CD8-positive, alpha-beta memory T cell (primary cell): ENCODE data around the gene EHBP1L1. TPM values are rescaled to one million over a fixed set of nuclear protein-coding genes. Genes with fewer than 3 reads are reported as not detected.
A peak's percentile ranks its signal among the peaks of the same experiment; 100 is the strongest.

Source experiments
- CTCF ChIA-PET: fragments of 350-600 bp; sonication (Branson Sonifier 250); formaldehyde crosslinking; loops from one replicate; lab custom pipeline; 2021; ENCODE audit warnings: antibody characterized with exemption; lab: Charles Lee
- POLR2A ChIA-PET: fragments of 350-600 bp; sonication (Branson Sonifier 250); formaldehyde crosslinking; loops from one replicate; lab custom pipeline; 2021; ENCODE audit warnings: antibody characterized with exemption; lab: Charles Lee
- DNase-seq, 5 donors: peaks; one replicate each; pipeline versions ENCODE4 v3.0.0 to v3.0.0-alpha.2; 2020 to 2022; ENCODE audit warnings: mixed read lengths in 1 of 5
- H3K27ac ChIP-seq: one replicate; pipeline ENCODE4 v1.7.0; 2013; ENCODE audit warnings: low read depth, mild to moderate bottlenecking, low read length, moderate library complexity
- H3K27me3 ChIP-seq: 2 replicates; pipeline ENCODE4 v1.7.0; 2013; ENCODE audit warnings: low read length, mild to moderate bottlenecking; ENCODE audit not compliant: insufficient read depth, poor library complexity, severe bottlenecking
- H3K36me3 ChIP-seq: 2 replicates; pipeline ENCODE4 v1.7.0; 2013; ENCODE audit warnings: mild to moderate bottlenecking, low read length, moderate library complexity; ENCODE audit not compliant: insufficient read depth
- H3K4me1 ChIP-seq: 2 replicates; pipeline ENCODE4 v1.7.0; 2013; ENCODE audit warnings: mild to moderate bottlenecking, low read length, moderate library complexity; ENCODE audit not compliant: insufficient read depth
- H3K4me3 ChIP-seq: 2 replicates; pipeline ENCODE4 v1.7.0; 2013; ENCODE audit warnings: mild to moderate bottlenecking, low read length
- H3K9me3 ChIP-seq: 2 replicates; pipeline ENCODE4 v1.7.0; 2013; ENCODE audit warnings: mild to moderate bottlenecking, low read length
- H3K27ac Mint-ChIP-seq, 8 donors: one replicate each; pipeline ENCODE4 v1.8.0; 2020 to 2021; ENCODE audit warnings: mixed read lengths in 8 of 8, mild to moderate bottlenecking in 6 of 8, inconsistent platforms in 3 of 8, moderate library complexity in 3 of 8
- H3K27me3 Mint-ChIP-seq, 2 donors: one replicate each; pipeline ENCODE4 v1.8.0; 2020 to 2021; ENCODE audit warnings: mixed read lengths in 2 of 2, mild to moderate bottlenecking in 1 of 2, moderate library complexity in 1 of 2
- H3K36me3 Mint-ChIP-seq, 3 donors: one replicate each; pipeline ENCODE4 v1.8.0; 2020 to 2021; ENCODE audit warnings: mixed read lengths in 3 of 3, inconsistent platforms in 1 of 3, mild to moderate bottlenecking in 1 of 3
- H3K4me1 Mint-ChIP-seq, 3 donors: one replicate each; pipeline ENCODE4 v1.8.0; 2020 to 2021; ENCODE audit warnings: mixed read lengths in 3 of 3, inconsistent platforms in 1 of 3, mild to moderate bottlenecking in 1 of 3
- H3K4me3 Mint-ChIP-seq, 7 donors: one replicate each; pipeline ENCODE4 v1.8.0; 2020 to 2021; ENCODE audit warnings: mixed read lengths in 7 of 7, mild to moderate bottlenecking in 6 of 7, moderate library complexity in 4 of 7, inconsistent platforms in 2 of 7
- H3K9me3 Mint-ChIP-seq, 5 donors: one replicate each; pipeline ENCODE4 v1.8.0; 2020 to 2022; ENCODE audit warnings: mixed read lengths in 5 of 5, mild to moderate bottlenecking in 3 of 5, moderate library complexity in 2 of 5, inconsistent platforms in 1 of 5
- polyA plus RNA-seq: library from polyadenylated mRNA; unstranded; fragments of 300-500 nt; fragmentation: Illumina TruSeq; gene quantifications from one replicate; pipeline ENCODE4 v1.2.3, GENCODE V29; 2021
- total RNA-seq, 2 experiments: library from RNA; stranded (reverse); gene quantifications; one replicate each; pipeline ENCODE4 v1.2.3, GENCODE V29; 2021

EHBP1L1 gene
- total and polyA plus RNA-seq, 3 experiments from 2014 or later, result 25.1 to 100 (median 97.3) TPM

- Histone ChIP-seq H3K9me3 (no peaks in the 10 kb centered on the region), H3K27me3 (no peaks in the 10 kb centered on the region), H3K36me3 (peaks cover 56% of the 10 kb centered on the region), H3K4me3 (no peak overlapping the region), H3K27ac (no peak overlapping the region), H3K4me1 (peaks cover 20% of the 10 kb centered on the region)
- Mint-ChIP-seq H3K4me3 (no peak overlapping the region), H3K9me3 (no peaks in the 10 kb centered on the region), H3K27ac (peak overlapping the region in 1 of 8 donors; percentile 46), H3K27me3 (no peaks in the 10 kb centered on the region), H3K36me3 (peaks cover 0 to 86% (median 3%) of the 10 kb centered on the region in 3 donors), H3K4me1 (peaks cover 10 to 24% (median 11%) of the 10 kb centered on the region in 3 donors)
- DNase-seq, result no peak
- CTCF ChIA-PET, result interaction anchor here (3.8 kb wide), 1 partner anchor 10 kb away, joined by 20 read pairs; the partner anchor contains the start of gene SIPA1
- POLR2A ChIA-PET, result no interaction called here
Measured at GRCh38 chr11:65630215-65630614, 54.4 kb downstream of the EHBP1L1 start.

GRCh38 chr11:65633390-65634108 is 57.7 kb downstream of the EHBP1L1 start:
- H3K9me3 Mint-ChIP-seq, result no peaks in the 10 kb centered on the region
- no peak overlapping the region for H3K27ac ChIP-seq
- H3K4me3 ChIP-seq, result no peak overlapping the region
- no peaks in the 10 kb centered on the region for H3K27me3 Mint-ChIP-seq
- H3K9me3 ChIP-seq, result no peaks in the 10 kb centered on the region
- no peaks in the 10 kb centered on the region for H3K27me3 ChIP-seq
- peaks cover 43% of the 10 kb centered on the region for H3K36me3 ChIP-seq
- peak overlapping the region; percentile 21 to 98 (median 93) for H3K27ac Mint-ChIP-seq
- POLR2A ChIA-PET, result interaction anchor here (1.9 to 2.3 kb wide), 2 partner anchors 11 to 19 kb away, joined by 4 to 10 read pairs; no protein-coding TSS in a partner anchor
- CTCF ChIA-PET, result interaction anchor here (0.9 to 1.5 kb wide), 4 partner anchors 10 to 40 kb away, joined by 3 to 5 read pairs (median 3); no protein-coding TSS in a partner anchor
- H3K4me1 Mint-ChIP-seq, result peaks cover 14 to 31% (median 17%) of the 10 kb centered on the region in 3 donors
- peak in 2 of 5 donors; percentile 31 to 36 for DNase-seq
- peaks cover 24% of the 10 kb centered on the region for H3K4me1 ChIP-seq
- H3K4me3 Mint-ChIP-seq, result peak overlapping the region in 5 of 7 donors; percentile 30 to 81 (median 68)
- peaks cover 0 to 79% (median 3%) of the 10 kb centered on the region in 3 donors for H3K36me3 Mint-ChIP-seq

- H3K9me3 Mint-ChIP-seq, result peaks cover 0 to 1% (median 0%) of the 10 kb centered on the region in 5 donors
- Histone ChIP-seq H3K27me3 (no peaks in the 10 kb centered on the region), H3K27ac (no peak overlapping the region), H3K4me3 (no peak overlapping the region), H3K4me1 (peaks cover 30% of the 10 kb centered on the region), H3K36me3 (peaks cover 39% of the 10 kb centered on the region), H3K9me3 (no peaks in the 10 kb centered on the region)
- H3K27ac Mint-ChIP-seq, result peak overlapping the region in 7 of 8 donors; percentile 21 to 98 (median 93)
- H3K4me1 Mint-ChIP-seq, result peaks cover 19 to 36% (median 22%) of the 10 kb centered on the region in 3 donors
- peaks cover 0 to 79% (median 3%) of the 10 kb centered on the region in 3 donors for H3K36me3 Mint-ChIP-seq
- H3K27me3 Mint-ChIP-seq, result no peaks in the 10 kb centered on the region
- H3K4me3 Mint-ChIP-seq, result peak overlapping the region in 5 of 7 donors; percentile 30 to 81 (median 68)
- ChIA-PET POLR2A (interaction anchor here (2.3 kb wide), 1 partner anchor 19 kb away, joined by 10 read pairs; no protein-coding TSS in a partner anchor), CTCF (interaction anchor here (1.5 kb wide), 1 partner anchor 10 kb away, joined by 3 read pairs; no protein-coding TSS in a partner anchor)
- DNase-seq, result no peak
Measured at GRCh38 chr11:65634109-65634436, 58.2 kb downstream of the EHBP1L1 start.

- H3K36me3 ChIP-seq, result peaks cover 35% of the 10 kb centered on the region
- peak overlapping the region in 6 of 8 donors; percentile 92 to 98 (median 94) for H3K27ac Mint-ChIP-seq
- peaks cover 0 to 1% (median 0%) of the 10 kb centered on the region in 5 donors for H3K9me3 Mint-ChIP-seq
- H3K36me3 Mint-ChIP-seq, result peaks cover 0 to 75% (median 3%) of the 10 kb centered on the region in 3 donors
- peaks cover 23 to 40% (median 23%) of the 10 kb centered on the region in 3 donors for H3K4me1 Mint-ChIP-seq
- H3K27ac ChIP-seq, result no peak overlapping the region
- H3K4me3 ChIP-seq, result no peak overlapping the region
- no peak for DNase-seq
- H3K27me3 Mint-ChIP-seq, result peaks cover 0 to under 1% of the 10 kb centered on the region in 2 donors
- peaks cover 33% of the 10 kb centered on the region for H3K4me1 ChIP-seq
- H3K27me3 ChIP-seq, result no peaks in the 10 kb centered on the region
- peak overlapping the region in 1 of 7 donors; percentile 81 for H3K4me3 Mint-ChIP-seq
- POLR2A ChIA-PET, result interaction anchor here (2.3 kb wide), 1 partner anchor 18 kb away, joined by 10 read pairs; no protein-coding TSS in a partner anchor
- CTCF ChIA-PET, result interaction anchor here (1.5 kb wide), 1 partner anchor 9 kb away, joined by 3 read pairs; no protein-coding TSS in a partner anchor
- H3K9me3 ChIP-seq, result no peaks in the 10 kb centered on the region
Measured at GRCh38 chr11:65634440-65634839, 58.6 kb downstream of the EHBP1L1 start.

- H3K9me3 Mint-ChIP-seq, result peaks cover 0 to 1% (median 0%) of the 10 kb centered on the region in 5 donors
- H3K27me3 Mint-ChIP-seq, result peaks cover 0 to 3% of the 10 kb centered on the region in 2 donors
- peaks cover 0 to 76% (median 3%) of the 10 kb centered on the region in 3 donors for H3K36me3 Mint-ChIP-seq
- peak overlapping the region in 4 of 8 donors; percentile 37 to 93 (median 83) for H3K27ac Mint-ChIP-seq
- no peak overlapping the region for H3K27ac ChIP-seq
- H3K36me3 ChIP-seq, result peaks cover 28% of the 10 kb centered on the region
- no peaks in the 10 kb centered on the region for H3K27me3 ChIP-seq
- no peaks in the 10 kb centered on the region for H3K9me3 ChIP-seq
- peaks cover 28 to 47% (median 29%) of the 10 kb centered on the region in 3 donors for H3K4me1 Mint-ChIP-seq
- peaks cover 40% of the 10 kb centered on the region for H3K4me1 ChIP-seq
- CTCF ChIA-PET, result interaction anchor here (1.5 kb wide), 1 partner anchor 9 kb away, joined by 3 read pairs; no protein-coding TSS in a partner anchor
- no peak overlapping the region for H3K4me3 Mint-ChIP-seq
- POLR2A ChIA-PET, result no interaction called here
- H3K4me3 ChIP-seq, result no peak overlapping the region
- DNase-seq, result no peak
Measured at GRCh38 chr11:65634905-65635731, 59.3 kb downstream of the EHBP1L1 start.

- no peak overlapping the region for H3K4me3 ChIP-seq
- ChIA-PET POLR2A (interaction anchor here (0.6 to 4.5 kb wide), 4 partner anchors 21 to 221 kb away, joined by 3 to 32 read pairs (median 19); partner anchors contain the start of genes PCNX3 and RELA), CTCF (no interaction called here)
- Mint-ChIP-seq H3K27ac (peak overlapping the region; percentile 81 to 100 (median 92)), H3K36me3 (peaks cover 0 to 73% (median 3%) of the 10 kb centered on the region in 3 donors), H3K4me3 (peak overlapping the region; percentile 41 to 98 (median 63)), H3K4me1 (peaks cover 32 to 58% (median 35%) of the 10 kb centered on the region in 3 donors), H3K9me3 (peaks cover 0 to 1% (median 0%) of the 10 kb centered on the region in 5 donors), H3K27me3 (peaks cover 0 to 3% of the 10 kb centered on the region in 2 donors)
- H3K9me3 ChIP-seq, result no peaks in the 10 kb centered on the region
- no peak overlapping the region for H3K27ac ChIP-seq
- no peaks in the 10 kb centered on the region for H3K27me3 ChIP-seq
- peaks cover 51% of the 10 kb centered on the region for H3K4me1 ChIP-seq
- peaks cover 20% of the 10 kb centered on the region for H3K36me3 ChIP-seq
- no peak for DNase-seq
Measured at GRCh38 chr11:65636108-65637031, 60.5 kb downstream of the EHBP1L1 start.
